ENCODE measurements around the gene LARP1B. TPM values are rescaled to one million over a fixed set of nuclear protein-coding genes. Genes with fewer than 3 reads are reported as not detected.
A peak's percentile ranks its signal among the peaks of the same experiment; 100 is the strongest.

The LARP1B gene
- total RNA-seq, 1 donor from 2014 or later = 17.6 TPM

DNA sequence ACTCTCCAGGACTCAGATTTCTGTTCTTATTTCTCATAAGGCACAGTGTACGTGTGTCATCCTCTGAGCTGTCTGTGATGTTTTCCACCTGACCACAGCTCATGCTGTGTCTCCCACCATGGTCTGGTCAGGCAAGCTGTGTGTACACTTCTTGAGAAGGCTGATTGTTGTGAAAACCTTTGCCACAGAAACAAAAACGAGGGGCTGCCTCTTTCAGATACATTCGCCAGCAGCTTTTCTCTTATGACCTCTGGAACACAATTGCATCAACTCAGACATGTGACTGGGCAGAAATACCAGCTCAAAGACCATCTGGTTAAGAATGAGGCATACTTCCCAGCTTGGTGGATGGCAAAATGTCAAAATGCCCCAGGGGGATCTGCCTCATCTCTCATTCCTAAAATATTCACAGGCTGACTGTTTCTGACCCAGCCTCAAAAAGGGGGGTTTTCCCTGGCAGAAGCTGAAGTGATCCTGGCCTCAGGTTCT lies 180.4 kb downstream of the LARP1B start:
- DNase-seq (ENCODE audit: low read depth) = peak; percentile 91
- Mint-ChIP-seq H3K27ac (ENCODE audit: unreplicated experiment) (peak overlapping the region; percentile 92), H3K27me3 (ENCODE audit: low read depth, unreplicated experiment) (no peaks in the 10 kb centered on the region), H3K9me3 (ENCODE audit: unreplicated experiment) (peaks cover 17% of the 10 kb centered on the region), H3K4me1 (ENCODE audit: low read depth, unreplicated experiment) (peaks cover 19% of the 10 kb centered on the region), H3K36me3 (ENCODE audit: low read depth, unreplicated experiment) (peaks cover 8% of the 10 kb centered on the region), H3K4me3 (ENCODE audit: unreplicated experiment) (peak overlapping the region; percentile 18)
- H4K20me1 ChIP-seq (ENCODE audit: insufficient read depth, low read length) = no peaks in the 10 kb centered on the region
- H3K4me2 ChIP-seq (ENCODE audit: low read length) = peak overlapping the region; percentile 43
- no peaks in the 10 kb centered on the region for H3K27me3 ChIP-seq (ENCODE audit: insufficient read depth, low read length)
- FAIRE-seq = peak; percentile 26
- H3K27ac ChIP-seq (ENCODE audit: low read depth, low read length) = peak overlapping the region; percentile 80
- H3K4me3 ChIP-seq (ENCODE audit: insufficient read depth, low read depth, low read length) = no peak overlapping the region
- H3K79me2 ChIP-seq (ENCODE audit: insufficient read depth, low read length) = no peaks in the 10 kb centered on the region
- no peaks in the 10 kb centered on the region for H3K9me3 ChIP-seq (ENCODE audit: insufficient read depth, low read depth, low read length)
- H3K9ac ChIP-seq (ENCODE audit: low read length) = peak overlapping the region; percentile 56
- peak overlapping the region; percentile 2 for H2AFZ ChIP-seq (ENCODE audit: low read depth, low read length)
- TF ChIP-seq, protein P1, sequence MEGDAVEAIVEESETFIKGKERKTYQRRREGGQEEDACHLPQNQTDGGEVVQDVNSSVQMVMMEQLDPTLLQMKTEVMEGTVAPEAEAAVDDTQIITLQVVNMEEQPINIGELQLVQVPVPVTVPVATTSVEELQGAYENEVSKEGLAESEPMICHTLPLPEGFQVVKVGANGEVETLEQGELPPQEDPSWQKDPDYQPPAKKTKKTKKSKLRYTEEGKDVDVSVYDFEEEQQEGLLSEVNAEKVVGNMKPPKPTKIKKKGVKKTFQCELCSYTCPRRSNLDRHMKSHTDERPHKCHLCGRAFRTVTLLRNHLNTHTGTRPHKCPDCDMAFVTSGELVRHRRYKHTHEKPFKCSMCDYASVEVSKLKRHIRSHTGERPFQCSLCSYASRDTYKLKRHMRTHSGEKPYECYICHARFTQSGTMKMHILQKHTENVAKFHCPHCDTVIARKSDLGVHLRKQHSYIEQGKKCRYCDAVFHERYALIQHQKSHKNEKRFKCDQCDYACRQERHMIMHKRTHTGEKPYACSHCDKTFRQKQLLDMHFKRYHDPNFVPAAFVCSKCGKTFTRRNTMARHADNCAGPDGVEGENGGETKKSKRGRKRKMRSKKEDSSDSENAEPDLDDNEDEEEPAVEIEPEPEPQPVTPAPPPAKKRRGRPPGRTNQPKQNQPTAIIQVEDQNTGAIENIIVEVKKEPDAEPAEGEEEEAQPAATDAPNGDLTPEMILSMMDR (IDR thresholded peaks at IDR 0.05; ENCODE audit: insufficient read depth, low read depth, low read length) = no peak
- TF ChIP-seq EZH2 (IDR thresholded peaks at IDR 0.05; ENCODE audit: insufficient read depth, low read length) = no peak
- peaks cover 17% of the 10 kb centered on the region for H3K4me1 ChIP-seq (ENCODE audit: insufficient read depth, low read length)
- H3K36me3 ChIP-seq (ENCODE audit: insufficient read depth, low read length) = no peaks in the 10 kb centered on the region

GRCh38 chr4:128241981-128242380 lies 180.9 kb downstream of the LARP1B start:
- Histone ChIP-seq H3K27ac (ENCODE audit: low read depth, low read length) (peak overlapping the region; percentile 80), H2AFZ (ENCODE audit: low read depth, low read length) (no peak overlapping the region)
- no peak for FAIRE-seq

DNA sequence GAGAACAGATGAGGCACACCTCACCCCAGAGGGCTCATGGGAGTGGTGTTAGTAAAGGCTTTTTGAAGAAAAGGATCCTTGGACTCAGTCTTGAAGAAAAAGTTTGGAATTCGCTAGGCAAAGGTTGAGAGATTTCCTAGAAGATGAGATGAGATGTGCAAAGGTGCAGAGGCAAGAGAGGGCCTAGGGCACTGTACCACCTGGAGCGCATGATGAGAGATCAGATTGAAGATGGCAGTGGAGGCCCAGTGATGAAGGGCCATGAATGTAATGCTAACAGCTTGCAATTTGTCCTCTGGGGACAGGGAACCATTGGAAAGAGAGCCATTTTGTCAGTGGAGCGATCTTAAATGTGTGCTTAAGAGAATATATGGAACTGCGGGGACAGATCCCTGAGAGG lies 181.5 kb downstream of the LARP1B start:
- no peak overlapping the region for H3K4me3 ChIP-seq (ENCODE audit: insufficient read depth, low read depth, low read length)
- Mint-ChIP-seq H3K36me3 (ENCODE audit: low read depth, unreplicated experiment) (peaks cover 8% of the 10 kb centered on the region), H3K9me3 (ENCODE audit: unreplicated experiment) (peaks cover 19% of the 10 kb centered on the region), H3K27ac (ENCODE audit: unreplicated experiment) (peak overlapping the region; percentile 28), H3K27me3 (ENCODE audit: low read depth, unreplicated experiment) (no peaks in the 10 kb centered on the region), H3K4me3 (ENCODE audit: unreplicated experiment) (no peak overlapping the region), H3K4me1 (ENCODE audit: low read depth, unreplicated experiment) (peaks cover 19% of the 10 kb centered on the region)
- H3K36me3 ChIP-seq (ENCODE audit: insufficient read depth, low read length) = no peaks in the 10 kb centered on the region
- H3K79me2 ChIP-seq (ENCODE audit: insufficient read depth, low read length) = no peaks in the 10 kb centered on the region
- no peak overlapping the region for H2AFZ ChIP-seq (ENCODE audit: low read depth, low read length)
- no peak overlapping the region for H3K4me2 ChIP-seq (ENCODE audit: low read length)
- H3K27ac ChIP-seq (ENCODE audit: low read depth, low read length) = peak overlapping the region; percentile 80
- FAIRE-seq (no peak), DNase-seq (ENCODE audit: low read depth) (no peak)
- H3K4me1 ChIP-seq (ENCODE audit: insufficient read depth, low read length) = peaks cover 17% of the 10 kb centered on the region
- H4K20me1 ChIP-seq (ENCODE audit: insufficient read depth, low read length) = no peaks in the 10 kb centered on the region
- H3K9ac ChIP-seq (ENCODE audit: low read length) = no peak overlapping the region
- no peaks in the 10 kb centered on the region for H3K9me3 ChIP-seq (ENCODE audit: insufficient read depth, low read depth, low read length)
- no peak for TF ChIP-seq EZH2 (IDR thresholded peaks at IDR 0.05; ENCODE audit: insufficient read depth, low read length)
- TF ChIP-seq, protein P1 (IDR thresholded peaks at IDR 0.05; ENCODE audit: insufficient read depth, low read depth, low read length) = no peak
- no peaks in the 10 kb centered on the region for H3K27me3 ChIP-seq (ENCODE audit: insufficient read depth, low read length)

More at GRCh38 chr4:128241981-128242380, 180.9 kb downstream of the LARP1B start:
- Histone ChIP-seq H3K4me2 (ENCODE audit: low read length) (peak overlapping the region; percentile 43), H3K36me3 (ENCODE audit: insufficient read depth, low read length) (no peaks in the 10 kb centered on the region), H3K79me2 (ENCODE audit: insufficient read depth, low read length) (no peaks in the 10 kb centered on the region), H3K4me3 (ENCODE audit: insufficient read depth, low read depth, low read length) (no peak overlapping the region), H3K27me3 (ENCODE audit: insufficient read depth, low read length) (no peaks in the 10 kb centered on the region), H4K20me1 (ENCODE audit: insufficient read depth, low read length) (no peaks in the 10 kb centered on the region), H3K4me1 (ENCODE audit: insufficient read depth, low read length) (peaks cover 17% of the 10 kb centered on the region), H3K9ac (ENCODE audit: low read length) (peak overlapping the region; percentile 40), H3K9me3 (ENCODE audit: insufficient read depth, low read depth, low read length) (no peaks in the 10 kb centered on the region)
- Mint-ChIP-seq H3K27me3 (ENCODE audit: low read depth, unreplicated experiment) (no peaks in the 10 kb centered on the region), H3K27ac (ENCODE audit: unreplicated experiment) (peak overlapping the region; percentile 92), H3K4me3 (ENCODE audit: unreplicated experiment) (no peak overlapping the region), H3K36me3 (ENCODE audit: low read depth, unreplicated experiment) (peaks cover 8% of the 10 kb centered on the region), H3K4me1 (ENCODE audit: low read depth, unreplicated experiment) (peaks cover 19% of the 10 kb centered on the region), H3K9me3 (ENCODE audit: unreplicated experiment) (peaks cover 19% of the 10 kb centered on the region)
- TF ChIP-seq EZH2 (IDR thresholded peaks at IDR 0.05; ENCODE audit: insufficient read depth, low read length) = no peak
- TF ChIP-seq, protein P1 (IDR thresholded peaks at IDR 0.05; ENCODE audit: insufficient read depth, low read depth, low read length) = no peak
- no peak for DNase-seq (ENCODE audit: low read depth)
